ENCODE measurements around the gene FAP. TPM values are rescaled to one million over a fixed set of nuclear protein-coding genes. Genes with fewer than 3 reads are reported as not detected.

FAP gene
- total and polyA plus RNA-seq, 7 experiments from 2014 or later = not detected

GRCh38 chr2:162243715-162244114 is 470 bp upstream of the FAP start:
- H3K4me3 ChIP-seq (ENCODE audit: low read length) = no peak overlapping the region
- H3K27me3 Mint-ChIP-seq = peaks cover 30 to 56% (median 31%) of the 10 kb centered on the region in 5 donors

DNA sequence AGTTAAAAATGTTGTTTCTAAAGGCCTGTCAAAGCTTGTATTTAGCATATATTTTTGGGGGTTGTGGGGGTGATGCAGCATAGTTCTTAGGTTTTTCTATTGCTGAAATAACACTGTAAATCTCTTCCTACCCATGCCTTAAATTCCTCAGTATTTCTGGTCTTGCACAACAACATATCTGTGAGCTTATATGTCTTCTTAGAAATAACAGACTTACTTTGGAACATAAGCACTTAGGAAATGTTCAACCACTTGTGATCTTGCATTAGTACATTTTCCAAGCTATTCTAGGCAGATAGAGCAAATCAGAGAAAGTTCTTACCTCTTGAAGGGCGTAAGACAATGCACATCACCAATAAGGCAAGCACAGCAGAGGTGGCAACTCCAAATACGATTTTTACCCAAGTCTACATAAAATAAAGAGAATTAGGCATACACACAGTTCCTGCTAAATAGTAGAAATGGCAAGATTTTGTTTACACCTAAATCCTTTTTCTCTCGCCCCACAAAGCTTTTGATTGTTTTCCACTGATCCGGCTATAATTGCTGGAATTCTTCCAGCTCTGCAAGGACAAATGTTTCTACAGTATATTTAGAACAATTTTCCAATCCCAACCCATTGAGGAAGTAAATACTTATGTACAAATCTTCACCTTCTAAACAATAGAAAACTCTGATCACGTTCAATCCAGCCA is 512 bp downstream of the FAP start:
- H3K4me3 Mint-ChIP-seq = no peak overlapping the region
- ChIA-PET CTCF (no interaction called here), POLR2A (no interaction called here)
- intact Hi-C loops (cut with micrococcal nuclease) = no loop called here
- Histone ChIP-seq H3K4me3 (ENCODE audit: low read length) (no peak overlapping the region), H3K4me1 (ENCODE audit: control insufficient read depth in 2 of 2, insufficient read depth in 2 of 2, low read length in 2 of 2) (no peaks in the 10 kb centered on the region), H3K9me3 (ENCODE audit: control insufficient read depth in 2 of 3, low read length in 3 of 3) (no peaks in the 10 kb centered on the region), H3K27ac (ENCODE audit: low read depth, low read length) (no peak overlapping the region), H3K36me3 (ENCODE audit: control insufficient read depth in 2 of 3, insufficient read depth in 3 of 3, low read length in 3 of 3) (no peaks in the 10 kb centered on the region), H3K27me3 (ENCODE audit: control insufficient read depth in 2 of 2, insufficient read depth in 2 of 2, low read length in 2 of 2) (no peaks in the 10 kb centered on the region)
- no peaks in the 10 kb centered on the region for H3K36me3 Mint-ChIP-seq
- ATAC-seq (no peak), DNase-seq (no peak)
- no peak overlapping the region for H3K27ac Mint-ChIP-seq
- peaks cover 26 to 56% (median 31%) of the 10 kb centered on the region in 5 donors for H3K27me3 Mint-ChIP-seq
- peaks cover 0 to 2% (median 0%) of the 10 kb centered on the region in 7 donors for H3K4me1 Mint-ChIP-seq
- no peaks in the 10 kb centered on the region for H3K9me3 Mint-ChIP-seq

More at GRCh38 chr2:162243715-162244114, 470 bp upstream of the FAP start:
- H3K4me3 Mint-ChIP-seq = no peak overlapping the region
- H3K4me1 Mint-ChIP-seq = peaks cover 0 to 2% (median 0%) of the 10 kb centered on the region in 7 donors
- no peaks in the 10 kb centered on the region for H3K4me1 ChIP-seq (ENCODE audit: control insufficient read depth in 2 of 2, insufficient read depth in 2 of 2, low read length in 2 of 2)
- no peak overlapping the region for H3K27ac ChIP-seq (ENCODE audit: low read depth, low read length)
- H3K27ac Mint-ChIP-seq = no peak overlapping the region
- no peak for DNase-seq
- ChIA-PET POLR2A (no interaction called here), CTCF (no interaction called here)
- intact Hi-C loops (cut with micrococcal nuclease) = no loop called here
- H3K9me3 ChIP-seq (ENCODE audit: control insufficient read depth in 2 of 3, low read length in 3 of 3) = no peaks in the 10 kb centered on the region
- peaks cover 0 to 2% (median 0%) of the 10 kb centered on the region in 11 donors for H3K9me3 Mint-ChIP-seq
- no peaks in the 10 kb centered on the region for H3K36me3 ChIP-seq (ENCODE audit: control insufficient read depth in 2 of 3, insufficient read depth in 3 of 3, low read length in 3 of 3)
- ATAC-seq = no peak
- no peaks in the 10 kb centered on the region for H3K27me3 ChIP-seq (ENCODE audit: control insufficient read depth in 2 of 2, insufficient read depth in 2 of 2, low read length in 2 of 2)
- H3K36me3 Mint-ChIP-seq = no peaks in the 10 kb centered on the region

DNA sequence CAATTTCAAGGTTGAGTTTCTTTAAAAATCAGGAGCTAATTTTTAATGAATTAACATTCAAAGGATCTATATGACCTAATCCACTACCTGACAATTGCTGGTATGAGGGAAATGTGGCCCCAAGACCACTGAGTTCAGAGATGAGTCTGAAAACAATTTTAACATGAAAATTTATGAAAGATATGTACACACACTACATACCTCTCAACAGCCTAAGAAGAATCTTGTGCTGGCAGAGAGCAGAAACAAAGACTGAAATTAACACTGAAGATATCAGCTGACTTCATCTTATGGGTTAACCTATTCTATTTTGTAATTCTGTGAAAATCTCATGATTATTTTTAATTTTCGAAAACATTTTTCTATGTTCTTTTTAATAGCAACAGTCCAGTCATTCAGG is 1.7 kb downstream of the FAP start:
- POLR2A ChIA-PET = no interaction called here
- CTCF ChIA-PET = interaction anchor here (0.8 kb wide), 1 partner anchor 20 kb away, joined by 5 read pairs; no protein-coding TSS in a partner anchor
- no peak for DNase-seq
- no peak overlapping the region for H3K4me3 Mint-ChIP-seq
- H3K4me1 Mint-ChIP-seq = peaks cover 0 to 2% (median 0%) of the 10 kb centered on the region in 7 donors
- intact Hi-C loops (cut with micrococcal nuclease) = no loop called here
- H3K9me3 ChIP-seq (ENCODE audit: control insufficient read depth in 2 of 3, low read length in 3 of 3) = no peaks in the 10 kb centered on the region
- no peak overlapping the region for H3K27ac ChIP-seq (ENCODE audit: low read depth, low read length)
- no peaks in the 10 kb centered on the region for H3K36me3 ChIP-seq (ENCODE audit: control insufficient read depth in 2 of 3, insufficient read depth in 3 of 3, low read length in 3 of 3)
- no peak for ATAC-seq
- peaks cover 25 to 52% (median 32%) of the 10 kb centered on the region in 5 donors for H3K27me3 Mint-ChIP-seq
- H3K27ac Mint-ChIP-seq = no peak overlapping the region
- no peaks in the 10 kb centered on the region for H3K9me3 Mint-ChIP-seq
- no peak overlapping the region for H3K4me3 ChIP-seq (ENCODE audit: low read length)
- no peaks in the 10 kb centered on the region for H3K4me1 ChIP-seq (ENCODE audit: control insufficient read depth in 2 of 2, insufficient read depth in 2 of 2, low read length in 2 of 2)
- no peaks in the 10 kb centered on the region for H3K27me3 ChIP-seq (ENCODE audit: control insufficient read depth in 2 of 2, insufficient read depth in 2 of 2, low read length in 2 of 2)
- no peaks in the 10 kb centered on the region for H3K36me3 Mint-ChIP-seq

GRCh38 chr2:162234620-162235462 is 8.4 kb downstream of the FAP start:
- intact Hi-C loops (cut with micrococcal nuclease) = no loop called here
- POLR2A ChIA-PET = no interaction called here
- H3K36me3 ChIP-seq (ENCODE audit: control insufficient read depth in 2 of 3, insufficient read depth in 3 of 3, low read length in 3 of 3) = no peaks in the 10 kb centered on the region

DNA sequence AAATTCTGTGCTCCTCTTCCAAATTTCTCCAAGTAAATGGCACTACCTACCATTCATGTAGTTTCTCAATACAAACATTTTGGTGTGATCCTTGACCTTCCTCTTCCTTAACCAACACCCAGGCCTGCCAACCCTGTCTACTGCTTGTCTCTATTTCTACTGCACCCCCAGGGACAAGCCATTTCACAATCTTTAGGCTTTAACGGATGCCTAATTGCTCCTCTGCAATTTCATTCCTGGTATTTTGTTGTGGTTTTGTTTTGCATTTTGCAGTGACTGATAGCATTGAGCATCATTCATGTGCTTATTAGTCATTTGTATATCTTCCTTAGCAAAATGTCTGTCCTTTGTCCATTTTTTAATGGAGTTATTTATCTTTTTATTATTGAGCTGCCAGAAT is 10.0 kb downstream of the FAP start:
- Histone ChIP-seq H3K4me1 (ENCODE audit: control insufficient read depth in 2 of 2, insufficient read depth in 2 of 2, low read length in 2 of 2) (no peaks in the 10 kb centered on the region), H3K9me3 (ENCODE audit: control insufficient read depth in 2 of 3, low read length in 3 of 3) (no peaks in the 10 kb centered on the region), H3K27ac (ENCODE audit: low read depth, low read length) (no peak overlapping the region), H3K4me3 (ENCODE audit: low read length) (no peak overlapping the region), H3K27me3 (ENCODE audit: control insufficient read depth in 2 of 2, insufficient read depth in 2 of 2, low read length in 2 of 2) (no peaks in the 10 kb centered on the region), H3K36me3 (ENCODE audit: control insufficient read depth in 2 of 3, insufficient read depth in 3 of 3, low read length in 3 of 3) (no peaks in the 10 kb centered on the region)
- Mint-ChIP-seq H3K36me3 (no peaks in the 10 kb centered on the region), H3K4me3 (no peak overlapping the region), H3K27ac (no peak overlapping the region), H3K27me3 (peaks cover 8 to 25% (median 14%) of the 10 kb centered on the region in 5 donors), H3K9me3 (peaks cover 0 to 3% (median 0%) of the 10 kb centered on the region in 11 donors), H3K4me1 (no peaks in the 10 kb centered on the region)
- ChIA-PET CTCF (no interaction called here), POLR2A (no interaction called here)
- no peak for ATAC-seq
- intact Hi-C loops (cut with micrococcal nuclease) = no loop called here
- DNase-seq = no peak

More at GRCh38 chr2:162234620-162235462, 8.4 kb downstream of the FAP start:
- peaks cover 0 to 3% (median 0%) of the 10 kb centered on the region in 11 donors for H3K9me3 Mint-ChIP-seq
- no peaks in the 10 kb centered on the region for H3K36me3 Mint-ChIP-seq
- CTCF ChIA-PET = interaction anchor here (0.6 kb wide), 1 partner anchor 15 kb away, joined by 5 read pairs; no protein-coding TSS in a partner anchor
- Histone ChIP-seq H3K27ac (ENCODE audit: low read depth, low read length) (no peak overlapping the region), H3K9me3 (ENCODE audit: control insufficient read depth in 2 of 3, low read length in 3 of 3) (no peaks in the 10 kb centered on the region), H3K4me1 (ENCODE audit: control insufficient read depth in 2 of 2, insufficient read depth in 2 of 2, low read length in 2 of 2) (no peaks in the 10 kb centered on the region), H3K4me3 (ENCODE audit: low read length) (no peak overlapping the region), H3K27me3 (ENCODE audit: control insufficient read depth in 2 of 2, insufficient read depth in 2 of 2, low read length in 2 of 2) (no peaks in the 10 kb centered on the region)
- no peak for ATAC-seq
- no peak for DNase-seq
- H3K27me3 Mint-ChIP-seq = peaks cover 15 to 30% (median 24%) of the 10 kb centered on the region in 5 donors
- peaks cover 0 to under 1% (median 0%) of the 10 kb centered on the region in 7 donors for H3K4me1 Mint-ChIP-seq
- H3K27ac Mint-ChIP-seq = no peak overlapping the region
- H3K4me3 Mint-ChIP-seq = no peak overlapping the region

- Histone ChIP-seq H3K4me1 (ENCODE audit: control insufficient read depth in 2 of 2, insufficient read depth in 2 of 2, low read length in 2 of 2) (no peaks in the 10 kb centered on the region), H3K27ac (ENCODE audit: low read depth, low read length) (no peak overlapping the region), H3K36me3 (ENCODE audit: control insufficient read depth in 2 of 3, insufficient read depth in 3 of 3, low read length in 3 of 3) (no peaks in the 10 kb centered on the region), H3K4me3 (ENCODE audit: low read length) (no peak overlapping the region), H3K9me3 (ENCODE audit: control insufficient read depth in 2 of 3, low read length in 3 of 3) (no peaks in the 10 kb centered on the region), H3K27me3 (ENCODE audit: control insufficient read depth in 2 of 2, insufficient read depth in 2 of 2, low read length in 2 of 2) (no peaks in the 10 kb centered on the region)
- DNase-seq = no peak
- intact Hi-C loops (cut with micrococcal nuclease) = no loop called here
- H3K27me3 Mint-ChIP-seq = peaks cover 5 to 25% (median 17%) of the 10 kb centered on the region in 5 donors
- H3K4me3 Mint-ChIP-seq = no peak overlapping the region
- H3K4me1 Mint-ChIP-seq = no peaks in the 10 kb centered on the region
- H3K9me3 Mint-ChIP-seq = peaks cover 0 to 3% (median 0%) of the 10 kb centered on the region in 11 donors
- ChIA-PET POLR2A (no interaction called here), CTCF (no interaction called here)
- H3K27ac Mint-ChIP-seq = no peak overlapping the region
- no peak for ATAC-seq
- no peaks in the 10 kb centered on the region for H3K36me3 Mint-ChIP-seq
Measured at GRCh38 chr2:162232671-162233070, 10.6 kb downstream of the FAP start.

Data from naive thymus-derived CD4-positive, alpha-beta T cell (primary cell).